ENCODE measurements around the gene LPXN. TPM values are rescaled to one million over a fixed set of nuclear protein-coding genes. Genes with fewer than 3 reads are reported as not detected.

The LPXN gene
- total RNA-seq, 1 experiment from 2014 or later: 10.3 TPM

DNA sequence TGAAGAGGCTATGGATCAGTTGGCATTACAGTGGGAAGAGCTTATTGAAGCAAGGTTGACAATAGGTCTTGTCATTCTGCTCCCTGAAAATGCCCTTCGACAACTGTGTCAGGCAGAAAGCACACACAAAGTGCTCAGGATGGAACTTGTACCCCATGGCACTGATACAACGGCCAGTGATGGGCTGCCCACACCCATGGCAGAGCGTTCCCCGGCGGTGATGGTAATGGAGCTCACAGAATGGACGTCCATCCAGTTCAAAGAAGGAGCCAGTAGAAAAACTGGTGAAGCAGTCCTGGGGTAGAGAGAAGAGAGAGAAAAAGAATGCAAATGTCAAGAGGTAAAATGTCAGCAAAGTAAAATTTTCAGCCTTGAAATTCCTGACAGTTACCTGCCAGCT lies 48.2 kb downstream of the LPXN start:
- H3K27ac ChIP-seq: no peak overlapping the region
- H3K9me2 ChIP-seq (ENCODE audit: insufficient read depth): no peaks in the 10 kb centered on the region
- BruUV-seq (replicated peaks): no TSS peak
- intact Hi-C loops (cut with micrococcal nuclease; ENCODE audit: unreplicated experiment): no loop called here
- H3K79me2 ChIP-seq (ENCODE audit: low read depth): no peaks in the 10 kb centered on the region
- H3K36me3 ChIP-seq (ENCODE audit: low read depth): no peaks in the 10 kb centered on the region
- H3K9me3 ChIP-seq (ENCODE audit: insufficient read depth, low read depth): no peaks in the 10 kb centered on the region
- POLR2A ChIA-PET (ENCODE audit: unreplicated experiment): no interaction called here
- DNase-seq: no peak
- H3K4me3 ChIP-seq: no peak overlapping the region
- no peaks in the 10 kb centered on the region for H4K20me1 ChIP-seq (ENCODE audit: insufficient read depth)
- no peaks in the 10 kb centered on the region for H3K27me3 ChIP-seq (ENCODE audit: insufficient read depth, low read depth)
- TF ChIP-seq CTCF (conservative IDR thresholded peaks at IDR 0.05) (no peak), EZH2 (IDR thresholded peaks at IDR 0.05; ENCODE audit: low read depth) (no peak)
- CTCF ChIA-PET: interaction anchor here (0.6 kb wide), 1 partner anchor 30 kb away, joined by 3 read pairs; no protein-coding TSS in a partner anchor
- no peak overlapping the region for H3K4me2 ChIP-seq
- no peak overlapping the region for H2AFZ ChIP-seq
- H3K4me1 ChIP-seq (replicated peaks; ENCODE audit: insufficient read depth): no peaks in the 10 kb centered on the region
- H3F3A ChIP-seq (ENCODE audit: insufficient read depth, low read depth): no peaks in the 10 kb centered on the region

DNA sequence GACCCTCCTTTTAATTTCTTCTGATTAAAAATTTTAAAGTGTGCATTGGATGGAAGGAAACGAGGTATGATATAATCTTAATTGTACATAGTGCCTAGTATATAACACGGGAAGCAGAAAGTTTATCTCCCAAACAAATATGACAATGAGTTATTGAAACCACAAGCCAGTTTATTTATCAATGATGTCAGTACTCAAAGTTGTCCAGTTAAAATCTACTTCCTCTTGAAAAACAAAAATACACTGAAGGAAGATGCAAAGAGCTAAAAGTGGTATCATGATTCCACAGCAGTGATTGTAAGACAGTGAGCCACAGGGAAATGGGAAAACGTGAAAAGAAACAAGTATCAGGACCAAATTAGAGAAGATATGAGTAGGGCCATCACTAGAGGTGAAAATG lies 48.9 kb downstream of the LPXN start:
- no TSS peak for BruUV-seq (replicated peaks)
- intact Hi-C loops (cut with micrococcal nuclease; ENCODE audit: unreplicated experiment): no loop called here
- H3K27ac ChIP-seq: no peak overlapping the region
- ChIA-PET POLR2A (ENCODE audit: unreplicated experiment) (no interaction called here), CTCF (no interaction called here)
- TF ChIP-seq CTCF (conservative IDR thresholded peaks at IDR 0.05): no peak
- no peak for TF ChIP-seq EZH2 (IDR thresholded peaks at IDR 0.05; ENCODE audit: low read depth)
- no peaks in the 10 kb centered on the region for H3F3A ChIP-seq (ENCODE audit: insufficient read depth, low read depth)
- H3K36me3 ChIP-seq (ENCODE audit: low read depth): no peaks in the 10 kb centered on the region
- no peaks in the 10 kb centered on the region for H3K9me3 ChIP-seq (ENCODE audit: insufficient read depth, low read depth)
- no peak overlapping the region for H3K4me2 ChIP-seq
- H2AFZ ChIP-seq: no peak overlapping the region
- no peak overlapping the region for H3K4me3 ChIP-seq
- H3K9me2 ChIP-seq (ENCODE audit: insufficient read depth): no peaks in the 10 kb centered on the region
- H3K4me1 ChIP-seq (replicated peaks; ENCODE audit: insufficient read depth): no peaks in the 10 kb centered on the region
- DNase-seq: no peak
- H4K20me1 ChIP-seq (ENCODE audit: insufficient read depth): no peaks in the 10 kb centered on the region
- no peaks in the 10 kb centered on the region for H3K79me2 ChIP-seq (ENCODE audit: low read depth)
- H3K27me3 ChIP-seq (ENCODE audit: insufficient read depth, low read depth): no peaks in the 10 kb centered on the region

DNA sequence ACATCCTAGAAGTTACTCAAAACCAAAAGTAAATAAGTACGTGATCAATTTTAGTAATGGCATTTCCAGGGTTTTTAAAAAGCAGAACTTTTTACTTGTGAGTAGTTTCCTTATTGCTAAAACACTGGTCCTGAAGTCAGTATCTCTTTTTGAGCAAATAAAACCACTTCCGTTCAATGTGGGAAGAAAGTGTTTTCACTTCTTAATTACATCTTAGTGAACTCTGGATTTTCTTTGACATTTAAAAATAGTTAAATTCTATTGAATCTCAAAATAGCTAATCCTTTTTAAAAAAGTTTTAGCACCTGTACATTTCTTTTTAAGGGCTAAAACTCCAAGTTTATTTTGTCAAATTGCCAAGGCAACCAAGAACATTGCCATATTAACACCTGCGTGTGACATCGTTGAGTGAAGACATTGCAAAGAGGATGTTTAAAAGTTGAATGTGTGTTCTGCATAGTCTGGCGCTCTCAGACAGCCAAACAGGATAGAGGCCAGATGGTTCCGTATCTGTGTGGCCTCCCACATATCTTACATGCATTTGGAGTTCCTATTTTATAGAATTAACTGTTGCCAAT lies 50.5 kb downstream of the LPXN start:
- no peak for DNase-seq
- H3K4me1 ChIP-seq (replicated peaks; ENCODE audit: insufficient read depth): no peaks in the 10 kb centered on the region
- no TSS peak for BruUV-seq (replicated peaks)
- H4K20me1 ChIP-seq (ENCODE audit: insufficient read depth): no peaks in the 10 kb centered on the region
- no peak overlapping the region for H3K4me2 ChIP-seq
- TF ChIP-seq EZH2 (IDR thresholded peaks at IDR 0.05; ENCODE audit: low read depth): no peak
- TF ChIP-seq CTCF (conservative IDR thresholded peaks at IDR 0.05): no peak
- no peaks in the 10 kb centered on the region for H3K9me3 ChIP-seq (ENCODE audit: insufficient read depth, low read depth)
- H2AFZ ChIP-seq: no peak overlapping the region
- intact Hi-C loops (cut with micrococcal nuclease; ENCODE audit: unreplicated experiment): no loop called here
- ChIA-PET CTCF (interaction anchor here (0.6 kb wide), 1 partner anchor 12 kb away, joined by 3 read pairs; no protein-coding TSS in a partner anchor), POLR2A (ENCODE audit: unreplicated experiment) (no interaction called here)
- H3K79me2 ChIP-seq (ENCODE audit: low read depth): no peaks in the 10 kb centered on the region
- H3F3A ChIP-seq (ENCODE audit: insufficient read depth, low read depth): no peaks in the 10 kb centered on the region
- no peak overlapping the region for H3K4me3 ChIP-seq
- no peaks in the 10 kb centered on the region for H3K9me2 ChIP-seq (ENCODE audit: insufficient read depth)
- no peaks in the 10 kb centered on the region for H3K27me3 ChIP-seq (ENCODE audit: insufficient read depth, low read depth)
- no peaks in the 10 kb centered on the region for H3K36me3 ChIP-seq (ENCODE audit: low read depth)
- H3K27ac ChIP-seq: no peak overlapping the region

Data from PC-9 (cell line).